GM12891 (cell line): ENCODE data around the gene TRAPPC3.

Experiments
- POLR2A ChIP-seq: IDR thresholded peaks from 2 replicates; pipeline ENCODE4 v1.6.1; 2011; ENCODE audit warnings: low read depth, low read length, control low read depth
- POLR2AphosphoS5 ChIP-seq: IDR thresholded peaks from 2 replicates; pipeline ENCODE4 v1.6.1; 2011; ENCODE audit warnings: low read depth, low read length, control low read depth
- POU2F2 ChIP-seq: IDR thresholded peaks from 2 replicates; pipeline ENCODE4 v1.6.1; 2011; ENCODE audit warnings: low read depth, mild to moderate bottlenecking, control low read depth, low read length, moderate library complexity
- SPI1 ChIP-seq: IDR thresholded peaks from 2 replicates; pipeline ENCODE4 v1.6.1; 2011; ENCODE audit warnings: low read depth, low read length, control low read depth
- TAF1 ChIP-seq: IDR thresholded peaks from 2 replicates; pipeline ENCODE4 v1.6.1; 2011; ENCODE audit warnings: low read depth, low read length, control low read depth

DNA sequence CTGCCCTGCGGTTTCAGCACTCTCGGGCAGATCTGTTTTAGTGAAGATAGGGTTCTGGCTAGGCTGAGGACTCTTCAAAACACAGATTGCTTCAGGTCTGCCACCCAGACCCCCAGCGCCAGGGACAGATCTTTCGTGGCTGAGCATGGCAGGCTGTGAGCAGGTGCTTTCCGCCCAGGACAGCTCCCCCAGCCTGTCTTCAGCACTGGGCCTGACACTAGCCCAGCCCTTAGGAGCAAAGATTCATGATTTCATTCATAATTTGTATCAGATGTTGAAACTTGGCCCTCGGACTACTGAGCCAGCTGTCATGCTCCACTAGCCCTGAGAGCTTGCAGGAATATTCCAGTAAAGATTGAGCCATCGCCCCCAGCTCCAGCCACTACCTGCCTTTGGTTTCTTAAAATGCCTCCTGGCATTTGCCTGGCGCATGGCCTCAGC is 54.6 kb downstream of the TRAPPC3 start:
- TF ChIP-seq POLR2A (no peak), TAF1 (no peak), POLR2AphosphoS5 (no peak), POU2F2 (no peak), SPI1 (no peak)
